B cell (primary cell): ENCODE measurements around the gene SHLD2. TPM values are rescaled to one million over a fixed set of nuclear protein-coding genes. Genes with fewer than 3 reads are reported as not detected.
A peak's percentile ranks its signal among the peaks of the same experiment; 100 is the strongest.
"Not testable (repeated sequence)": the region's sequence is repeated elsewhere in the genome, so short reads cannot be mapped to it uniquely, and the experiment has no call there.

Experiments used
- ATAC-seq: fragments of 200-7000 bp; cut with Tn5 transposase; one replicate; pipeline ENCODE4 v1.10.0; 2021; ENCODE audit warnings: low read depth, mild to moderate bottlenecking, moderate number of reproducible peaks, moderate library complexity
- CTCF ChIA-PET: fragments of 350-600 bp; sonication (Branson Sonifier 250); formaldehyde crosslinking; loops from one replicate; lab custom pipeline; 2021; ENCODE audit warnings: antibody characterized with exemption, inconsistent platforms; lab: Charles Lee
- POLR2A ChIA-PET: fragments of 350-600 bp; sonication (Branson Sonifier 250); formaldehyde crosslinking; loops from one replicate; lab custom pipeline; 2021; ENCODE audit warnings: antibody characterized with exemption; lab: Charles Lee
- DNase-seq: peaks from one replicate; pipeline ENCODE4 v3.0.0; 2013
- H2AFZ ChIP-seq: 2 replicates; pipeline ENCODE4 v1.6.1; 2012; ENCODE audit warnings: mild to moderate bottlenecking, low read depth, low read length; ENCODE audit not compliant: insufficient read depth, poor library complexity, severe bottlenecking
- H3K27ac ChIP-seq, 2 donors: 1 replicate in 1 of 2; 2 replicates in 1 of 2; pipeline ENCODE4 v1.5.1; 2012 to 2013; ENCODE audit warnings: low read length in 2 of 2, mild to moderate bottlenecking in 2 of 2, moderate library complexity in 1 of 2
- H3K27me3 ChIP-seq, 4 experiments: fragments of 200-600 bp in 1 of 4; sonication (generic) in 1 of 4; replicated peaks in 1 of 4; 1 replicate in 2 of 4; 2 replicates in 2 of 4; pipeline versions ENCODE4 v1.6.1 to v1.7.0; 2013 to 2016; ENCODE audit warnings: low read length in 3 of 4, mild to moderate bottlenecking in 2 of 4, mixed read lengths in 1 of 4, moderate library complexity in 1 of 4; ENCODE audit not compliant: insufficient read depth in 4 of 4, control insufficient read depth in 3 of 4; ENCODE audit errors: control extremely low read depth in 1 of 4
- H3K36me3 ChIP-seq, 2 experiments: replicated peaks in 1 of 2; 1 replicate in 1 of 2; 2 replicates in 1 of 2; pipeline versions ENCODE4 v1.6.1 to v1.7.1; 2013; ENCODE audit warnings: low read length in 1 of 2; ENCODE audit not compliant: insufficient read depth in 2 of 2, control insufficient read depth in 1 of 2; ENCODE audit errors: control extremely low read depth in 1 of 2, extremely low read depth in 1 of 2
- H3K4me1 ChIP-seq, 2 donors: fragments of 200-600 bp in 1 of 2; sonication (generic) in 1 of 2; 1 replicate in 1 of 2; 2 replicates in 1 of 2; pipeline versions ENCODE4 v1.5.1 to v1.6.1; 2013 to 2017; ENCODE audit warnings: low read length in 2 of 2; ENCODE audit not compliant: control insufficient read depth in 2 of 2, insufficient read depth in 2 of 2
- H3K4me2 ChIP-seq: replicated peaks from 2 replicates; pipeline ENCODE3; 2012; ENCODE audit warnings: mild to moderate bottlenecking, low read depth, low read length; ENCODE audit not compliant: poor library complexity, severe bottlenecking
- H3K4me3 ChIP-seq, 5 experiments: fragments of 200-600 bp in 1 of 5; sonication (generic) in 1 of 5; 1 replicate in 3 of 5; 2 replicates in 2 of 5; pipeline versions ENCODE4 v1.5.1 to v1.7.0; 2011 to 2016; ENCODE audit warnings: low read length in 4 of 5, mild to moderate bottlenecking in 4 of 5, low read depth in 2 of 5, control low read depth in 1 of 5, moderate library complexity in 1 of 5; ENCODE audit not compliant: insufficient read depth in 1 of 5; ENCODE audit errors: control extremely low read depth in 1 of 5, extremely low read depth in 1 of 5
- H3K79me2 ChIP-seq: fragments of 200-600 bp; sonication (generic); one replicate; pipeline ENCODE4 v1.6.0; 2016; ENCODE audit warnings: low read length; ENCODE audit not compliant: control insufficient read depth, insufficient read depth
- H3K9ac ChIP-seq: fragments of 200-600 bp; sonication (generic); 2 replicates; pipeline ENCODE4 v1.6.1; 2017; ENCODE audit warnings: mild to moderate bottlenecking, low read length, moderate library complexity
- H3K9me3 ChIP-seq, 3 donors: one replicate each; pipeline versions ENCODE4 v1.6.1 to v1.7.1; 2013; ENCODE audit warnings: low read length in 2 of 3; ENCODE audit not compliant: control insufficient read depth in 2 of 3, insufficient read depth in 1 of 3; ENCODE audit errors: control extremely low read depth in 1 of 3
- H4K20me1 ChIP-seq: 2 replicates; pipeline ENCODE4 v1.6.0; 2012; ENCODE audit warnings: mild to moderate bottlenecking, low read length; ENCODE audit not compliant: insufficient read depth, control insufficient read depth, poor library complexity, severe bottlenecking
- H3K27ac Mint-ChIP-seq: one replicate; pipeline ENCODE4 v1.8.0; 2021; ENCODE audit warnings: mixed read lengths
- H3K27me3 Mint-ChIP-seq: one replicate; pipeline ENCODE4 v1.8.0; 2021; ENCODE audit warnings: mixed read lengths
- H3K4me1 Mint-ChIP-seq: one replicate; pipeline ENCODE4 v1.8.0; 2021; ENCODE audit warnings: mixed read lengths
- H3K4me3 Mint-ChIP-seq: one replicate; pipeline ENCODE4 v1.8.0; 2021; ENCODE audit warnings: mixed read lengths
- H3K9me3 Mint-ChIP-seq: one replicate; pipeline ENCODE4 v1.8.0; 2022; ENCODE audit warnings: mixed read lengths; ENCODE audit not compliant: insufficient read depth
- WGBS: methylation state at CpG from one replicate; pipeline ENCODE4 v1.1.5; 2013; ENCODE audit warnings: missing lambda C conversion rate; ENCODE audit not compliant: insufficient coverage; 5-methylcytosine and 5-hydroxymethylcytosine counted together
- intact Hi-C: fragments of 100-400 bp; cut with micrococcal nuclease; formaldehyde crosslinking; loops from one replicate; pipeline ENCODE4 v1.10.0; 2022
- polyA plus RNA-seq: library from polyadenylated mRNA; depleted of rRNA; stranded (reverse); fragments of >200 nt; gene quantifications from 2 replicates; pipeline ENCODE4 v1.2.3, GENCODE V29; 2012
- total RNA-seq, 2 donors: library from RNA; stranded (reverse); fragments of 120-200 nt in 1 of 2; gene quantifications; 1 replicate in 1 of 2; 2 replicates in 1 of 2; pipeline versions ENCODE4 v1.2.3 to v1.2.4, GENCODE V29; 2013 to 2022

The SHLD2 gene
- total and polyA plus RNA-seq, 2 donors (not counting 1 experiment from before 2014, with no cell fraction given): 9.0 to 22.3 TPM

DNA sequence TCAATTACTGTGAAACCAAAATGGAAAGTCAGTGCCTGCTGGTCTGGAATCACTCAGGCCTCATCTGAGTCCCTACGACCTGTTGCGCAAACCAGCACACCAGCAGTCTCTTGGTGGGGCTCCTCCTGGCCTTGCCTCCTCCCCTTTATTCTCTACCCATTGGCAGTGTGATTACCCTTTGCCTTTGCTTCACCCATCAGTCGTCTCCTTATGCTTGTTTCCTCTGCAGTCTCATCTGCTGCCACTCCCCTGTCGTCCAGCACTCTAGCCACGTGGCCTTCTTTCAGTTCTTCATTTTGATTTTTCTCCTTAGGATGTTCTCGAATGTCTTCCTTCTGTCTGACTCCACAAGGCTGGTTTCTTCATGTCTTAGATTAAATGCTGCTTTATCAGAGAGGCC is 89.4 kb downstream of the SHLD2 start:
- H3K27me3 Mint-ChIP-seq, intact Hi-C loops, POLR2A ChIA-PET, CTCF ChIA-PET, H3K9ac ChIP-seq, H3K4me3 ChIP-seq, H3K9me3 Mint-ChIP-seq, H2AFZ ChIP-seq, H4K20me1 ChIP-seq, H3K79me2 ChIP-seq, H3K4me2 ChIP-seq, H3K27me3 ChIP-seq: not testable (repeated sequence)
- Mint-ChIP-seq H3K4me1 (peaks cover 31% of the 10 kb centered on the region), H3K27ac (peak overlapping the region; percentile 80), H3K4me3 (peak overlapping the region; percentile 37)
- WGBS: 0% methylated on average over 3 of the region's 6 CpGs
- peak overlapping the region; percentile 18 to 66 for H3K27ac ChIP-seq
- peaks cover 0 to 11% (median 5%) of the 10 kb centered on the region in 3 donors for H3K9me3 ChIP-seq
- ATAC-seq: peak; percentile 86
- peaks cover 17 to 19% of the 10 kb centered on the region in 2 donors for H3K4me1 ChIP-seq
- DNase-seq: peak; percentile 51
- H3K36me3 ChIP-seq: peaks cover 0 to 11% of the 10 kb centered on the region in 2 experiments

DNA sequence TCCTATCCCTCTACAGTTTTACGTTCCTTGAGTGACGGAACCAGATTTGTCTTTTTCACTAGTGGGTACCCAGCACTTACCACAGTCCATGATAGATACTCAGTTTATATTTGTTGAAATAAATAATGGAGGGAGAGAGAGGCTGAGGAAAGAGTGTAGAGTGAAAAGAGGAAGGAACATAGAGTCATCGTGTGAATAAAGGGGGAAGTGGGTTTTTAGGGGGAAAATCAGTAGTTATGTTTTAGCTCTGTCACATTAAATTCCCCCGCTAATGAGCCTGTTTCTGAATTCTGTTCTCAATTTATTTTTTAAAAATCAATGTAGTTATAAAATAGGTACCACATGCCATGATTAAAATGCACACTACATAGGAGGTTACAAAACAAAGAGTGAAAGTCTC is 91.0 kb downstream of the SHLD2 start:
- intact Hi-C loops, H3K9ac ChIP-seq, H3K4me3 Mint-ChIP-seq, H3K27me3 ChIP-seq, H3K27ac Mint-ChIP-seq, H3K4me3 ChIP-seq, H3K27me3 Mint-ChIP-seq, POLR2A ChIA-PET, H3K9me3 Mint-ChIP-seq, H3K36me3 ChIP-seq, H3K4me2 ChIP-seq, H4K20me1 ChIP-seq, CTCF ChIA-PET, H3K79me2 ChIP-seq, H2AFZ ChIP-seq: not testable (repeated sequence)
- Histone ChIP-seq H3K4me1 (peaks cover 17 to 19% of the 10 kb centered on the region in 2 donors), H3K27ac (peak overlapping the region; percentile 38 to 56), H3K9me3 (peaks cover 0 to 11% (median 5%) of the 10 kb centered on the region in 3 donors)
- ATAC-seq (peak; percentile 19), DNase-seq (peak; percentile 22)
- WGBS: no CpG with 5 or more reads among the region's 4 CpGs
- H3K4me1 Mint-ChIP-seq: peaks cover 31% of the 10 kb centered on the region

DNA sequence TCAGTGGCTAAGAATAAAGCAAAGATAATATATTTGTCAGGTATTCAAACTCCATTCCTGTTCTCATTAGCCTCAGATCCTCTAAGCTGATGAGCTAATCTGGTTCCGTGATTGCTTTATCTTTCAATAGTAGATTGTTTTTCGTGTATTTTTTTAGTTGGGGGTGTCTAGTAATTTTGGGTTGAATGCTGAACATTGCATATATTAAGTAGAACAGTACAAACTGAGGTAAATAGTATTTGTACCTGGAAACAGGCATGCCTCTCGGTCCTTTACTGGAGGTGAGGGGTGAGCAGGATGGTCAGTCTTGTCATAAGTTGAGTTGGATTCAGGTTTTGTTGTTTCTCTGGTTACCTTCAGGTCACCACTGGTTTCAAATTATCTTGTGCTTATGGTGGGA is 92.6 kb downstream of the SHLD2 start:
- H3K27ac ChIP-seq, intact Hi-C loops, H3K9me3 ChIP-seq, H4K20me1 ChIP-seq, H2AFZ ChIP-seq, CTCF ChIA-PET, ATAC-seq, H3K4me2 ChIP-seq, H3K9me3 Mint-ChIP-seq, H3K27ac Mint-ChIP-seq, POLR2A ChIA-PET, H3K4me3 Mint-ChIP-seq, H3K9ac ChIP-seq, H3K79me2 ChIP-seq, H3K4me3 ChIP-seq, H3K27me3 ChIP-seq, H3K27me3 Mint-ChIP-seq, DNase-seq: not testable (repeated sequence)
- peaks cover 31% of the 10 kb centered on the region for H3K4me1 Mint-ChIP-seq
- 50% methylated on average over 1 of the region's 3 CpGs for WGBS
- H3K36me3 ChIP-seq: peaks cover 0 to 11% of the 10 kb centered on the region in 2 experiments
- peaks cover 17 to 19% of the 10 kb centered on the region in 2 donors for H3K4me1 ChIP-seq

DNA sequence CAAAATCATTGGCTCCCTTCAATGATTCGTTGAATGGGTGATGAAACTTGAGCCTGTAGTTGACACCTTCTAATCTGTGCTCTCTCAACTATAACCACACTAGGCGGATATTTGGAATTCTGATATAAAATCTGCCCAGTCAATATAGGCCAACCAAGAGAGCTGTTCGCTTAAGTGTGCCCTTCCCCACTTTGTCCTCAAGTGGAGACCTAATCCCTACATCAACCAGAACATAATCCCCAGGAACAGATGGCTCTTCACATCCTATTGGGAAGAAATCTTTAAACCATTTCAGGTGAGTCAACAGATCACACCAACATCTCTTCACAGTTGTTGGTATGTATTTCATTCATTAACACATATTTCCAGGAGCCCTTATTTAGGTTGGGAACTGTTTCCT is 96.8 kb downstream of the SHLD2 start:
- H3K4me2 ChIP-seq, H4K20me1 ChIP-seq, H3K4me1 Mint-ChIP-seq, H3K79me2 ChIP-seq, H3K9me3 Mint-ChIP-seq, H3K27me3 ChIP-seq, H3K4me3 ChIP-seq, H3K27me3 Mint-ChIP-seq, H3K9ac ChIP-seq, DNase-seq, H3K27ac ChIP-seq, CTCF ChIA-PET, POLR2A ChIA-PET, H3K4me1 ChIP-seq, intact Hi-C loops, H2AFZ ChIP-seq, H3K9me3 ChIP-seq, ATAC-seq, H3K27ac Mint-ChIP-seq, H3K4me3 Mint-ChIP-seq: not testable (repeated sequence)
- H3K36me3 ChIP-seq: peaks cover 0 to 11% of the 10 kb centered on the region in 2 experiments
- WGBS: 100% methylated on average over 2 of the region's 3 CpGs
